H54 (cell line): ENCODE data around the gene SUFU.
"Not testable (repeated sequence)": the region's sequence is repeated elsewhere in the genome, so short reads cannot be mapped to it uniquely, and the experiment has no call there.

Experiments
- DNase-seq: peaks from one replicate; pipeline ENCODE4 v3.0.0; 2011; ENCODE audit warnings: low spot score, mixed read lengths; ENCODE audit not compliant: insufficient read length
- FAIRE-seq: peaks from 3 replicates; lab custom pipeline; 2011; peaks lifted over from hg19 to GRCh38; lab: Jason Lieb, UNC
- POLR2A ChIP-seq: IDR thresholded peaks from 2 replicates; pipeline ENCODE4 v1.6.1; 2011; ENCODE audit warnings: low read depth, mild to moderate bottlenecking, low read length

Gene SUFU

GRCh38 chr10:102493771-102494170, 10.0 kb upstream of the SUFU start:
- FAIRE-seq = no peak
- no peak for TF ChIP-seq POLR2A
- DNase-seq = no peak

- FAIRE-seq (no peak), DNase-seq (no peak)
- TF ChIP-seq POLR2A = no peak
Measured at GRCh38 chr10:102497545-102497944, 6.2 kb upstream of the SUFU start.

GRCh38 chr10:102499356-102499755, 4.4 kb upstream of the SUFU start:
- DNase-seq (no peak), FAIRE-seq (no peak)
- TF ChIP-seq POLR2A = no peak

- FAIRE-seq, DNase-seq: not testable (repeated sequence)
Measured at GRCh38 chr10:102500686-102501085, 3.1 kb upstream of the SUFU start.

- FAIRE-seq (no peak), DNase-seq (no peak)
- TF ChIP-seq POLR2A = peak; percentile 51; the same call in 1 of the 2 replicates
Measured at GRCh38 chr10:102501201-102502028, 2.4 kb upstream of the SUFU start.

GRCh38 chr10:102502029-102502336, 1.8 kb upstream of the SUFU start:
- TF ChIP-seq POLR2A = peak; percentile 2
- FAIRE-seq (no peak), DNase-seq (peak; percentile 91)

GRCh38 chr10:102502337-102503151, 1.2 kb upstream of the SUFU start, which contains the start of gene ACTR1A:
Gene ACTR1A, minus strand, starts transcription at chr10:102502712. Its CDS starts 65 bp downstream, at chr10:102502647.
- peak; percentile 86 for DNase-seq
- peak; percentile 90 for FAIRE-seq
- peak; percentile 74 for TF ChIP-seq POLR2A

GRCh38 chr10:102504179-102504975, 605 bp downstream of the SUFU start:
- FAIRE-seq (no peak), DNase-seq (no peak)
- TF ChIP-seq POLR2A = no peak

GRCh38 chr10:102504976-102505300, 1.2 kb downstream of the SUFU start:
- FAIRE-seq = no peak
- TF ChIP-seq POLR2A = no peak
- no peak for DNase-seq

- FAIRE-seq (no peak), DNase-seq (no peak)
- TF ChIP-seq POLR2A = no peak
Measured at GRCh38 chr10:102505462-102506115, 1.8 kb downstream of the SUFU start.

GRCh38 chr10:102507521-102507920, 3.7 kb downstream of the SUFU start:
- TF ChIP-seq POLR2A = no peak
- no peak for FAIRE-seq
- no peak for DNase-seq

GRCh38 chr10:102508506-102508905, 4.7 kb downstream of the SUFU start:
- FAIRE-seq (no peak), DNase-seq (no peak)
- no peak for TF ChIP-seq POLR2A

GRCh38 chr10:102509387-102509786, 5.6 kb downstream of the SUFU start:
- no peak for FAIRE-seq
- no peak for TF ChIP-seq POLR2A
- no peak for DNase-seq

GRCh38 chr10:102511583-102512274, 8.0 kb downstream of the SUFU start:
- DNase-seq (no peak), FAIRE-seq (no peak)
- TF ChIP-seq POLR2A = no peak
